RWPE2 (cell line): ENCODE data around the gene APBA3.

ENCODE experiments used
- ATAC-seq: fragments of 200-7000 bp; cut with Tn5 transposase; 3 replicates; pipeline ENCODE4 v1.9.1; 2021; ENCODE audit warnings: low read depth
- DNase-seq: peaks from one replicate; pipeline ENCODE4 v3.0.0-alpha.2; 2020; ENCODE audit warnings: low spot score
- H3K27ac ChIP-seq: fragments of 450-650 bp; 2 replicates; pipeline ENCODE4 v1.5.1; 2017; ENCODE audit warnings: mild to moderate bottlenecking; ENCODE audit not compliant: poor library complexity, severe bottlenecking
- H3K27me3 ChIP-seq: fragments of 250-450 bp; sonication (Bioruptor Pico); 2 replicates; pipeline ENCODE4 v1.5.1; 2021; ENCODE audit warnings: mild to moderate bottlenecking, moderate library complexity; ENCODE audit not compliant: insufficient read depth, poor library complexity, severe bottlenecking
- H3K36me3 ChIP-seq: fragments of 250-450 bp; sonication (Bioruptor Pico); 2 replicates; pipeline ENCODE4 v1.5.1; 2020; ENCODE audit warnings: low read depth, mild to moderate bottlenecking, moderate library complexity
- H3K4me1 ChIP-seq: fragments of 250-450 bp; sonication (Bioruptor Pico); 2 replicates; pipeline ENCODE4 v1.5.1; 2021; ENCODE audit warnings: mild to moderate bottlenecking, moderate library complexity; ENCODE audit not compliant: insufficient read depth, poor library complexity, severe bottlenecking
- H3K4me3 ChIP-seq: fragments of 250-450 bp; sonication (Bioruptor Pico); 2 replicates; pipeline ENCODE4 v1.5.1; 2021; ENCODE audit warnings: mild to moderate bottlenecking, moderate library complexity; ENCODE audit not compliant: severe bottlenecking
- H3K9me3 ChIP-seq: fragments of 250-450 bp; sonication (Bioruptor Pico); 2 replicates; pipeline ENCODE4 v1.5.1; 2021; ENCODE audit warnings: mild to moderate bottlenecking, moderate library complexity; ENCODE audit not compliant: severe bottlenecking
- CTCF ChIP-seq: fragments of 450-650 bp; IDR thresholded peaks from one replicate; pipeline ENCODE4 v1.5.1; 2017; ENCODE audit warnings: mild to moderate bottlenecking, moderate library complexity; ENCODE audit not compliant: poor library complexity, severe bottlenecking

Gene APBA3

GRCh38 chr19:3701200-3701599 is 60.3 kb downstream of the APBA3 start:
- no peak overlapping the region for H3K4me3 ChIP-seq
- no peak for TF ChIP-seq CTCF
- H3K27ac ChIP-seq: no peak overlapping the region
- DNase-seq (no peak), ATAC-seq (no peak)
- no peaks in the 10 kb centered on the region for H3K9me3 ChIP-seq
- H3K4me1 ChIP-seq: no peaks in the 10 kb centered on the region
- H3K27me3 ChIP-seq: no peaks in the 10 kb centered on the region
- no peaks in the 10 kb centered on the region for H3K36me3 ChIP-seq
